ENCODE data around the gene SRP72. TPM values are rescaled to one million over a fixed set of nuclear protein-coding genes. Genes with fewer than 3 reads are reported as not detected.

SRP72 gene, protein sequence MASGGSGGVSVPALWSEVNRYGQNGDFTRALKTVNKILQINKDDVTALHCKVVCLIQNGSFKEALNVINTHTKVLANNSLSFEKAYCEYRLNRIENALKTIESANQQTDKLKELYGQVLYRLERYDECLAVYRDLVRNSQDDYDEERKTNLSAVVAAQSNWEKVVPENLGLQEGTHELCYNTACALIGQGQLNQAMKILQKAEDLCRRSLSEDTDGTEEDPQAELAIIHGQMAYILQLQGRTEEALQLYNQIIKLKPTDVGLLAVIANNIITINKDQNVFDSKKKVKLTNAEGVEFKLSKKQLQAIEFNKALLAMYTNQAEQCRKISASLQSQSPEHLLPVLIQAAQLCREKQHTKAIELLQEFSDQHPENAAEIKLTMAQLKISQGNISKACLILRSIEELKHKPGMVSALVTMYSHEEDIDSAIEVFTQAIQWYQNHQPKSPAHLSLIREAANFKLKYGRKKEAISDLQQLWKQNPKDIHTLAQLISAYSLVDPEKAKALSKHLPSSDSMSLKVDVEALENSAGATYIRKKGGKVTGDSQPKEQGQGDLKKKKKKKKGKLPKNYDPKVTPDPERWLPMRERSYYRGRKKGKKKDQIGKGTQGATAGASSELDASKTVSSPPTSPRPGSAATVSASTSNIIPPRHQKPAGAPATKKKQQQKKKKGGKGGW
- total RNA-seq (2014; rRNA removed), result 102 and 118 TPM in 2 replicates
- percentile 95 among the genes with signal in this experiment for Bru-seq, nascent RNA
- percentile 95 among the genes with signal in this experiment for BruChase-seq, experiment 1, labeled RNA remaining after a 6-hour chase
- BruChase-seq, experiment 2, labeled RNA remaining after a 2-hour chase, result percentile 95 among the genes with signal in this experiment
- long read RNA-seq, full-length matches to known transcripts, result 84 of 251 reads
- long read RNA-seq, partial matches to known transcripts, result 154 of 251 reads
- long read RNA-seq, other reads (novel, unspliced or antisense), result 13 of 251 reads

DNA sequence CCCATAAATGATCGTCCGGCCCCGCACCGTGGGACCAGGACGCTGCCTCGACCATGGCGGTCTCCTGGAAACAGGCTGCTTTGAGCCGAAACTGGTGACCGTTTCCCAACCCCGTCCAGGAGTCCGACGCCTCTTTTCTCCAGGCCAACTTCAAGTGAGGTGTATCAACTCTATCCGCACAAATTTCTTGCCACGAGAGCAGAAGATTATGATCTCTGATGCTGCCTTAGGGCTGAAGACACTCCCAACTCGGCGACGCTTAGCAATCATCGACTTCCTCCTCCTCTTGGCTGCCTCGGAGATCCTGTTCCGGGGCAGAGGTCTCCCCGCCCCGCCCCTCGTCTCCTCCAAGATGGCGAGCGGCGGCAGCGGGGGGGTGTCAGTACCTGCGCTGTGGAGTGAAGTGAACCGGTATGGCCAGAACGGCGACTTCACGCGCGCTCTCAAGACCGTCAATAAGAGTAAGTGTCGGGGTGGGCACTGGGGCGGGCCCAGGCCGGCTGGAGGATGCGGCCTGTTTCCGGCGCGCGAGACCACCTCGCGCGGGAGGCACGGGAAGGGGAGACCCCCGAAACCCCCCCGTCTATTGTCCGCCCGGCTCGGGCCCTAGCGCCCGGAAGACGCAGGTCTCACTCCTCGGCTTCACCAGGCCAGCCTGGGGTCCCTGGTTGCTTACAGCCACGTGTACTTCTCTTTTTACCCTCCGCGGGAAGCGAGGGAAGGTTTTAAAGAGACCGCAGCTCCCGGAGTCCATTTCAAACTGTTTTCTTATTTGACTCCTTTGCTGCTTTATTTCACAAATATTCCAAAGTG lies at the start of gene SRP72:
SRP72 (plus strand) TSS at position 334 of the 813 bp plus-strand sequence; CDS start at position 353, 19 bp downstream.
- Histone ChIP-seq H3K9me2 (replicated peaks; ENCODE audit: low read length) (no peaks in the 10 kb centered on the region), H3K79me2 (ENCODE audit: low read length) (peaks cover 78% of the 10 kb centered on the region), H3K4me1 (ENCODE audit: insufficient read depth, low read length) (peaks cover 26% of the 10 kb centered on the region), H3K4me3 (ENCODE audit: low read length) (peak within 1 kb of the TSS; percentile 86), H3F3A (ENCODE audit: low read length, unreplicated experiment) (no peaks in the 10 kb centered on the region), H4K20me1 (ENCODE audit: low read length) (peaks cover 19% of the 10 kb centered on the region), H3K9ac (ENCODE audit: low read length) (peak within 1 kb of the TSS; percentile 87), H3K27me3 (ENCODE audit: low read length) (no peaks in the 10 kb centered on the region), H3K9me3 (ENCODE audit: low read length) (no peaks in the 10 kb centered on the region), H3K36me3 (ENCODE audit: low read depth, low read length) (peaks cover 27% of the 10 kb centered on the region), H3K27ac (ENCODE audit: low read length) (peak within 1 kb of the TSS; percentile 75), H3K4me2 (ENCODE audit: low read length) (peak within 1 kb of the TSS; percentile 89), H2AFZ (ENCODE audit: low read length) (peak within 1 kb of the TSS; percentile 74)
- intact Hi-C loops (cut with micrococcal nuclease), result loop anchor here (1.0 to 2.0 kb wide), 2 partner anchors 31 to 80 kb away; partner anchors contain the start of genes AASDH and PAICS
- ATAC-seq (peak; percentile 89), DNase-seq (peak; percentile 95)
- ChIA-PET POLR2A (ENCODE audit: unreplicated experiment) (interaction anchor here (0.7 to 0.8 kb wide), 3 partner anchors 33 to 238 kb away, joined by 3 to 6 read pairs (median 3); no protein-coding TSS in a partner anchor), CTCF (no interaction called here)
- no peak for TF ChIP-seq EZH2 (IDR thresholded peaks at IDR 0.05; ENCODE audit: low read length, unreplicated experiment)
- no peak for TF ChIP-seq EZH2phosphoT487 (IDR thresholded peaks at IDR 0.05; ENCODE audit: borderline replicate concordance, low read length)
- TF ChIP-seq, protein P1, sequence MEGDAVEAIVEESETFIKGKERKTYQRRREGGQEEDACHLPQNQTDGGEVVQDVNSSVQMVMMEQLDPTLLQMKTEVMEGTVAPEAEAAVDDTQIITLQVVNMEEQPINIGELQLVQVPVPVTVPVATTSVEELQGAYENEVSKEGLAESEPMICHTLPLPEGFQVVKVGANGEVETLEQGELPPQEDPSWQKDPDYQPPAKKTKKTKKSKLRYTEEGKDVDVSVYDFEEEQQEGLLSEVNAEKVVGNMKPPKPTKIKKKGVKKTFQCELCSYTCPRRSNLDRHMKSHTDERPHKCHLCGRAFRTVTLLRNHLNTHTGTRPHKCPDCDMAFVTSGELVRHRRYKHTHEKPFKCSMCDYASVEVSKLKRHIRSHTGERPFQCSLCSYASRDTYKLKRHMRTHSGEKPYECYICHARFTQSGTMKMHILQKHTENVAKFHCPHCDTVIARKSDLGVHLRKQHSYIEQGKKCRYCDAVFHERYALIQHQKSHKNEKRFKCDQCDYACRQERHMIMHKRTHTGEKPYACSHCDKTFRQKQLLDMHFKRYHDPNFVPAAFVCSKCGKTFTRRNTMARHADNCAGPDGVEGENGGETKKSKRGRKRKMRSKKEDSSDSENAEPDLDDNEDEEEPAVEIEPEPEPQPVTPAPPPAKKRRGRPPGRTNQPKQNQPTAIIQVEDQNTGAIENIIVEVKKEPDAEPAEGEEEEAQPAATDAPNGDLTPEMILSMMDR (conservative IDR thresholded peaks at IDR 0.05; ENCODE audit: low read depth, low read length), result no peak
- no TSS peak for BruUV-seq (replicated peaks)

DNA sequence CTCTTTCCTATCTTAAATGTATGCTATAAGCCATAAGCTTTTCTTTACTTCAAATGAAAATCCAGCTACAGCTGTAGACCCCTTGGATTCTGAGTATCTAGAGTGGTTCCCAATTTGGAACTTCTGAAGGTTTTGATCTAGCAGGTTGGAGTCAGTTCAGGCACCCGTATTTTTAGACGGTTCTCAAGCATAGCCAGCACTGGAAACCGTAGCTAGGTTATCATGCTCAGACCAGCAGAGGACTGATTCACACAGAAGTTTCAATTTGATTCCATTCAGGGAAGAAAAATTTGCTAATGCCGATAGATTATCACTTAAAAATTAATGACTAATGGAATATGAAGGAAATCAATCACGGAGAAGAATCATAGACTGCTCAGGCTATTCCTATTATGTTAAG lies 43.2 kb upstream of the SRP72 start:
- Histone ChIP-seq H3K4me1 (ENCODE audit: insufficient read depth, low read length) (no peaks in the 10 kb centered on the region), H3K36me3 (ENCODE audit: low read depth, low read length) (peaks cover 6% of the 10 kb centered on the region), H3K79me2 (ENCODE audit: low read length) (peaks cover 100% of the 10 kb centered on the region), H3K9me3 (ENCODE audit: low read length) (no peaks in the 10 kb centered on the region), H2AFZ (ENCODE audit: low read length) (no peak overlapping the region), H3K4me3 (ENCODE audit: low read length) (no peak overlapping the region), H3K27me3 (ENCODE audit: low read length) (no peaks in the 10 kb centered on the region), H3K9me2 (replicated peaks; ENCODE audit: low read length) (no peaks in the 10 kb centered on the region), H3F3A (ENCODE audit: low read length, unreplicated experiment) (no peaks in the 10 kb centered on the region), H3K4me2 (ENCODE audit: low read length) (no peak overlapping the region), H4K20me1 (ENCODE audit: low read length) (peaks cover 57% of the 10 kb centered on the region), H3K27ac (ENCODE audit: low read length) (no peak overlapping the region), H3K9ac (ENCODE audit: low read length) (no peak overlapping the region)
- no TSS peak for BruUV-seq (replicated peaks)
- ChIA-PET CTCF (no interaction called here), POLR2A (ENCODE audit: unreplicated experiment) (no interaction called here)
- ATAC-seq, result no peak
- no peak for TF ChIP-seq EZH2phosphoT487 (IDR thresholded peaks at IDR 0.05; ENCODE audit: borderline replicate concordance, low read length)
- TF ChIP-seq, protein P1 (conservative IDR thresholded peaks at IDR 0.05; ENCODE audit: low read depth, low read length), result no peak
- TF ChIP-seq EZH2 (IDR thresholded peaks at IDR 0.05; ENCODE audit: low read length, unreplicated experiment), result no peak
- no peak for DNase-seq
- intact Hi-C loops (cut with micrococcal nuclease), result no loop called here

Data from PC-3 (cell line).